GM12878 (cell line): ENCODE data around the gene TIMM22. TPM values are rescaled to one million over a fixed set of nuclear protein-coding genes. Genes with fewer than 3 reads are reported as not detected.

Source experiments
- ATF7 ChIP-seq: fragments of 450-650 bp; IDR thresholded peaks from 2 replicates; pipeline ENCODE4 v1.6.1; 2016; ENCODE audit warnings: low read depth, mild to moderate bottlenecking
- BHLHE40 ChIP-seq, 2 experiments: fragments of 450-650 bp in 1 of 2; IDR thresholded peaks; 2 replicates each; pipeline ENCODE4 v1.6.1; 2011 to 2017; ENCODE audit warnings: low read depth in 2 of 2, borderline replicate concordance in 1 of 2, improper control_type of control experiment in 1 of 2, low read length in 1 of 2, mild to moderate bottlenecking in 1 of 2
- CBFB ChIP-seq: IDR thresholded peaks from 2 replicates; pipeline ENCODE4 v1.6.1; 2016; ENCODE audit warnings: antibody characterized with exemption, low read depth
- E2F8 ChIP-seq: fragments of 450-650 bp; IDR thresholded peaks from 2 replicates; pipeline ENCODE4 v1.6.1; 2018; ENCODE audit warnings: mild to moderate bottlenecking, low read depth, moderate library complexity; ENCODE audit not compliant: partially characterized antibody
- ETV6 ChIP-seq, 2 experiments: fragments of 450-650 bp in 1 of 2; IDR thresholded peaks in 1 of 2; conservative IDR thresholded peaks in 1 of 2; 2 replicates each; pipeline ENCODE4 v1.6.1; 2014; ENCODE audit warnings: antibody characterized with exemption in 1 of 2, borderline replicate concordance in 1 of 2, low read depth in 1 of 2, mild to moderate bottlenecking in 1 of 2, moderate library complexity in 1 of 2
- GABPA ChIP-seq: IDR thresholded peaks from 2 replicates; pipeline ENCODE4 v1.6.1; 2014; ENCODE audit warnings: antibody characterized with exemption, low read depth, mild to moderate bottlenecking, inconsistent platforms
- HDGF ChIP-seq: fragments of 450-650 bp; IDR thresholded peaks from 2 replicates; pipeline ENCODE4 v1.6.1; 2016; ENCODE audit warnings: antibody characterized with exemption
- JUNB ChIP-seq: IDR thresholded peaks from 2 replicates; pipeline ENCODE4 v1.6.1; 2016; ENCODE audit warnings: antibody characterized with exemption, mild to moderate bottlenecking
- JUND ChIP-seq: IDR thresholded peaks from 2 replicates; pipeline ENCODE4 v1.6.1; 2012; ENCODE audit warnings: low read depth, mild to moderate bottlenecking, low read length, improper control_type of control experiment, moderate library complexity
- KAT2A ChIP-seq: conservative IDR thresholded peaks from 2 replicates; pipeline ENCODE4 v1.6.1; 2011; ENCODE audit warnings: low read depth, low read length; ENCODE audit not compliant: control insufficient read depth
- PKNOX1 ChIP-seq: fragments of 450-650 bp; IDR thresholded peaks from 2 replicates; pipeline ENCODE4 v1.6.1; 2016; ENCODE audit warnings: mild to moderate bottlenecking
- POLR2AphosphoS2 ChIP-seq: IDR thresholded peaks from 2 replicates; pipeline ENCODE4 v1.6.1; 2011; ENCODE audit warnings: low read depth, mild to moderate bottlenecking, low read length, improper control_type of control experiment, moderate library complexity
- RFX5 ChIP-seq: IDR thresholded peaks from 2 replicates; pipeline ENCODE4 v1.6.1; 2011; ENCODE audit warnings: low read depth, low read length, improper control_type of control experiment
- RUNX3 ChIP-seq: IDR thresholded peaks from 2 replicates; pipeline ENCODE4 v1.6.1; 2012; ENCODE audit warnings: low read length, inconsistent platforms
- SMC3 ChIP-seq: IDR thresholded peaks from 2 replicates; pipeline ENCODE4 v1.6.1; 2011; ENCODE audit warnings: low read length, improper control_type of control experiment, borderline replicate concordance
- SRF ChIP-seq, 2 experiments: IDR thresholded peaks; 2 replicates each; pipeline ENCODE4 v1.6.1; 2011; ENCODE audit warnings: low read depth in 2 of 2, low read length in 2 of 2, mild to moderate bottlenecking in 1 of 2, moderate library complexity in 1 of 2
- ZNF24 ChIP-seq: fragments of 450-650 bp; IDR thresholded peaks from 2 replicates; pipeline ENCODE4 v1.6.1; 2017; ENCODE audit warnings: antibody characterized with exemption, mild to moderate bottlenecking
- ZNF274 ChIP-seq: IDR thresholded peaks from one replicate; pipeline ENCODE4 v1.8.0; 2011; ENCODE audit not compliant: insufficient read length, insufficient read depth
- ZNF622 ChIP-seq: fragments of 450-650 bp; IDR thresholded peaks from 2 replicates; pipeline ENCODE4 v1.6.1; 2017; ENCODE audit warnings: mild to moderate bottlenecking, inconsistent platforms
- polyA plus RNA-seq, 11 experiments: library from polyadenylated mRNA; depleted of rRNA in 4 of 11; unstranded in 6 of 11; stranded (reverse) in 5 of 11; fragments of >200 nt; fragmentation: Nextera tagmentation in 4 of 11; fragmentation: Illumina TruSeq in 1 of 11; extraction: Ambion mirVana in 4 of 11; extraction: Trizol in 1 of 11; gene quantifications; 1 replicate in 1 of 11; 2 replicates in 10 of 11; pipeline versions ENCODE4 v1.2.1 to v1.2.3, GENCODE V29; 2011 to 2016; ENCODE audit warnings: inconsistent platforms in 2 of 11, missing spikeins in 2 of 11, low read depth in 1 of 11
- total RNA-seq, 4 experiments: library from RNA; depleted of rRNA in 3 of 4; stranded (reverse); fragments of >200 nt in 3 of 4; fragmentation: Illumina TruSeq in 1 of 4; extraction: Trizol in 1 of 4; gene quantifications; 2 replicates each; pipeline versions ENCODE4 v1.2.1 to v1.2.3, GENCODE V29; 2013 to 2021
- TF ChIP-seq, protein P1 (sequence below): fragments of 450-650 bp; formaldehyde crosslinking; IDR thresholded peaks from 2 replicates; pipeline ENCODE4 v1.4.0; 2022; ENCODE audit warnings: mild to moderate bottlenecking, moderate library complexity
- TF ChIP-seq, protein P2 (sequence below): fragments of 450-650 bp; conservative IDR thresholded peaks from 2 replicates; pipeline ENCODE4 v1.6.1; 2017; ENCODE audit warnings: mild to moderate bottlenecking, moderate library complexity

TIMM22 gene
- total and polyA plus RNA-seq, 10 of the 15 experiments (the other 5 are each of a cell fraction or from before 2014, with no cell fraction given) = 4.4 to 25.0 (median 10.6) TPM

- TF ChIP-seq ETV6 (conservative IDR thresholded peaks at IDR 0.05 in 1 of 2, IDR thresholded peaks at IDR 0.05 in 1 of 2; ENCODE audit: borderline replicate concordance in 1 of 2, low read depth in 1 of 2) (no peak), ZNF622 (no peak), ZNF274 (no peak), GABPA (no peak), SRF (IDR thresholded peaks at IDR 0.05; ENCODE audit: low read depth in 2 of 2, low read length in 2 of 2) (0 out of 4 replicates have a peak, but pooled peaks of 1 of the 2 experiments have one; percentile 9), PKNOX1 (no peak), CBFB (no peak), JUNB (no peak), POLR2AphosphoS2 (no peak), ATF7 (no peak), BHLHE40 (IDR thresholded peaks at IDR 0.05; ENCODE audit: borderline replicate concordance in 1 of 2, low read depth in 2 of 2, low read length in 1 of 2) (peak in 1 of 2 experiments; percentile 10; a peak in 1 of 4 replicates), HDGF (no peak), RUNX3 (no peak), ZNF24 (no peak), E2F8 (no peak), RFX5 (no peak), SMC3 (peak; percentile 78), JUND (no peak), KAT2A (no peak)
- TF ChIP-seq, protein P1, sequence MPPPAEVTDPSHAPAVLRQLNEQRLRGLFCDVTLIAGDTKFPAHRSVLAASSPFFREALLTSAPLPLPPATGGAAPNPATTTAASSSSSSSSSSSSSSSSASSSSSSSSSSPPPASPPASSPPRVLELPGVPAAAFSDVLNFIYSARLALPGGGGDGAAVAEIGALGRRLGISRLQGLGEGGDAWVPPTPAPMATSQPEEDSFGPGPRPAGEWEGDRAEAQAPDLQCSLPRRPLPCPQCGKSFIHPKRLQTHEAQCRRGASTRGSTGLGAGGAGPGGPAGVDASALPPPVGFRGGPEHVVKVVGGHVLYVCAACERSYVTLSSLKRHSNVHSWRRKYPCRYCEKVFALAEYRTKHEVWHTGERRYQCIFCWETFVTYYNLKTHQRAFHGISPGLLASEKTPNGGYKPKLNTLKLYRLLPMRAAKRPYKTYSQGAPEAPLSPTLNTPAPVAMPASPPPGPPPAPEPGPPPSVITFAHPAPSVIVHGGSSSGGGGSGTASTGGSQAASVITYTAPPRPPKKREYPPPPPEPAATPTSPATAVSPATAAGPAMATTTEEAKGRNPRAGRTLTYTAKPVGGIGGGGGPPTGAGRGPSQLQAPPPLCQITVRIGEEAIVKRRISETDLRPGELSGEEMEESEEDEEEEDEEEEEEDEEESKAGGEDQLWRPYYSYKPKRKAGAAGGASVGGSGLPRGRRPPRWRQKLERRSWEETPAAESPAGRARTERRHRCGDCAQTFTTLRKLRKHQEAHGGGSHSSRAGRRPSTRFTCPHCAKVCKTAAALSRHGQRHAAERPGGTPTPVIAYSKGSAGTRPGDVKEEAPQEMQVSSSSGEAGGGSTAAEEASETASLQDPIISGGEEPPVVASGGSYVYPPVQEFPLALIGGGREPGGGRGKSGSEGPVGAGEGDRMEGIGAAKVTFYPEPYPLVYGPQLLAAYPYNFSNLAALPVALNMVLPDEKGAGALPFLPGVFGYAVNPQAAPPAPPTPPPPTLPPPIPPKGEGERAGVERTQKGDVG (CRISPR knock-in tag) = no peak
- TF ChIP-seq, protein P2, sequence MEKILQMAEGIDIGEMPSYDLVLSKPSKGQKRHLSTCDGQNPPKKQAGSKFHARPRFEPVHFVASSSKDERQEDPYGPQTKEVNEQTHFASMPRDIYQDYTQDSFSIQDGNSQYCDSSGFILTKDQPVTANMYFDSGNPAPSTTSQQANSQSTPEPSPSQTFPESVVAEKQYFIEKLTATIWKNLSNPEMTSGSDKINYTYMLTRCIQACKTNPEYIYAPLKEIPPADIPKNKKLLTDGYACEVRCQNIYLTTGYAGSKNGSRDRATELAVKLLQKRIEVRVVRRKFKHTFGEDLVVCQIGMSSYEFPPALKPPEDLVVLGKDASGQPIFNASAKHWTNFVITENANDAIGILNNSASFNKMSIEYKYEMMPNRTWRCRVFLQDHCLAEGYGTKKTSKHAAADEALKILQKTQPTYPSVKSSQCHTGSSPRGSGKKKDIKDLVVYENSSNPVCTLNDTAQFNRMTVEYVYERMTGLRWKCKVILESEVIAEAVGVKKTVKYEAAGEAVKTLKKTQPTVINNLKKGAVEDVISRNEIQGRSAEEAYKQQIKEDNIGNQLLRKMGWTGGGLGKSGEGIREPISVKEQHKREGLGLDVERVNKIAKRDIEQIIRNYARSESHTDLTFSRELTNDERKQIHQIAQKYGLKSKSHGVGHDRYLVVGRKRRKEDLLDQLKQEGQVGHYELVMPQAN = no peak; the same call in 1 of the 2 replicates
Observed at GRCh38 chr17:980406-981291, 16.3 kb upstream of the TIMM22 start (continued).
